A549 (cell line): ENCODE data around the gene NIPBL. TPM values are rescaled to one million over a fixed set of nuclear protein-coding genes. Genes with fewer than 3 reads are reported as not detected.

ENCODE experiments used
- ATAC-seq, 2 experiments: fragments of 200-7000 bp in 1 of 2; fragments of >200 bp in 1 of 2; cut with Nextera tagmentation in 1 of 2; cut with Tn5 transposase in 1 of 2; 3 replicates each; pipeline versions ENCODE4 v1.8.0 to v1.9.1; 2018 to 2020; ENCODE audit warnings: mild to moderate bottlenecking in 1 of 2, moderate library complexity in 1 of 2
- CTCF ChIA-PET: fragments of 300-600 bp; sonication (Branson Sonifier 250); formaldehyde crosslinking; extraction: SDS; loops from one replicate; lab custom pipeline; 2021; ENCODE audit warnings: antibody characterized with exemption, inconsistent platforms; lab: Yijun Ruan, JAX
- POLR2A ChIA-PET: fragments of 350-600 bp; formaldehyde crosslinking; extraction: SDS; loops from one replicate; lab custom pipeline; 2021; ENCODE audit warnings: antibody characterized with exemption, inconsistent platforms; lab: Yijun Ruan, JAX
- DNase-seq, 2 experiments: peaks; one replicate each; pipeline versions ENCODE4 v3.0.0 to v3.0.0-alpha.2; 2011 to 2016; ENCODE audit warnings: low read depth in 1 of 2, low spot score in 1 of 2
- FAIRE-seq: peaks from 2 replicates; lab custom pipeline; 2011; peaks lifted over from hg19 to GRCh38; lab: Jason Lieb, UNC
- H3K27ac ChIP-seq, 2 experiments: fragments of >200 bp; sonication (Bioruptor Twin); formaldehyde crosslinking; 3 replicates each; pipeline ENCODE4 v1.5.1; 2016 to 2017
- H3K4me1 ChIP-seq: fragments of >200 bp; sonication (Bioruptor Twin); formaldehyde crosslinking; 3 replicates; pipeline ENCODE4 v1.6.1; 2016
- H3K4me2 ChIP-seq: fragments of >200 bp; sonication (Bioruptor Twin); formaldehyde crosslinking; 3 replicates; pipeline ENCODE4 v1.6.1; 2016
- H3K4me3 ChIP-seq: fragments of >200 bp; sonication (Bioruptor Twin); formaldehyde crosslinking; 3 replicates; pipeline ENCODE4 v1.5.1; 2016
- H3K9me3 ChIP-seq: fragments of >200 bp; sonication (Bioruptor Twin); formaldehyde crosslinking; 3 replicates; pipeline ENCODE4 v1.6.1; 2016
- BHLHE40 ChIP-seq: IDR thresholded peaks from 2 replicates; pipeline ENCODE4 v1.6.1; 2012; ENCODE audit warnings: low read depth, low read length, inconsistent platforms
- CBX2 ChIP-seq: fragments of 200-600 bp; sonication (generic); IDR thresholded peaks from 2 replicates; pipeline ENCODE4 v1.6.1; 2016; ENCODE audit warnings: low read depth, mild to moderate bottlenecking, borderline replicate concordance
- CBX8 ChIP-seq: fragments of 200-600 bp; sonication (generic); IDR thresholded peaks from 2 replicates; pipeline ENCODE4 v1.6.1; 2016
- CEBPB ChIP-seq, 2 experiments: fragments of >200 bp in 1 of 2; sonication (Bioruptor Twin) in 1 of 2; formaldehyde crosslinking in 1 of 2; IDR thresholded peaks; 2 replicates each; pipeline ENCODE4 v1.6.1; 2012 to 2016
- CHD2 ChIP-seq: fragments of 150-350 bp; IDR thresholded peaks from 2 replicates; pipeline ENCODE4 v1.6.1; 2014; ENCODE audit warnings: low read length; ENCODE audit not compliant: partially characterized antibody
- CHD4 ChIP-seq: fragments of 200-600 bp; sonication (generic); IDR thresholded peaks from 2 replicates; pipeline ENCODE4 v1.6.1; 2016; ENCODE audit warnings: antibody characterized with exemption, mild to moderate bottlenecking, borderline replicate concordance
- EHMT2 ChIP-seq: fragments of 200-600 bp; sonication (generic); IDR thresholded peaks from 2 replicates; pipeline ENCODE4 v1.6.1; 2016; ENCODE audit warnings: antibody characterized with exemption, low read depth, mild to moderate bottlenecking, moderate library complexity
- ELK1 ChIP-seq: fragments of 150-350 bp; IDR thresholded peaks from 2 replicates; pipeline ENCODE4 v1.6.1; 2014; ENCODE audit warnings: low read depth, mild to moderate bottlenecking, low read length
- EP300 ChIP-seq, 2 experiments: fragments of >200 bp; sonication (Bioruptor Twin); formaldehyde crosslinking; IDR thresholded peaks; 2 replicates in 1 of 2; 3 replicates in 1 of 2; pipeline ENCODE4 v1.6.1; 2016 to 2017
- ESRRA ChIP-seq: fragments of 150-350 bp; IDR thresholded peaks from 2 replicates; pipeline ENCODE4 v1.6.1; 2014; ENCODE audit warnings: mild to moderate bottlenecking, low read length, borderline replicate concordance
- HES2 ChIP-seq: fragments of >200 bp; sonication (Bioruptor Twin); formaldehyde crosslinking; IDR thresholded peaks from 2 replicates; pipeline ENCODE4 v1.6.1; 2016
- HEYL ChIP-seq: fragments of 250-450 bp; sonication (Bioruptor Pico); IDR thresholded peaks from 2 replicates; pipeline ENCODE4 v1.8.0; 2021; ENCODE audit warnings: mild to moderate bottlenecking, moderate library complexity
- HOXB13 ChIP-seq: fragments of 250-450 bp; sonication (Bioruptor Pico); IDR thresholded peaks from 2 replicates; pipeline ENCODE4 v1.5.0; 2020; ENCODE audit warnings: low read depth, mild to moderate bottlenecking, moderate library complexity
- HOXB5 ChIP-seq: fragments of 250-450 bp; sonication (Bioruptor Pico); IDR thresholded peaks from 2 replicates; pipeline ENCODE4 v1.5.0; 2020; ENCODE audit warnings: mild to moderate bottlenecking, moderate library complexity
- JUN ChIP-seq, 2 experiments: fragments of >200 bp; sonication (Bioruptor Twin); formaldehyde crosslinking; IDR thresholded peaks; 2 replicates in 1 of 2; 3 replicates in 1 of 2; pipeline ENCODE4 v1.6.1; 2016 to 2017
- KDM5A ChIP-seq: fragments of 200-600 bp; sonication (generic); IDR thresholded peaks from 2 replicates; pipeline ENCODE4 v1.6.1; 2016; ENCODE audit warnings: antibody characterized with exemption, mild to moderate bottlenecking
- MYC ChIP-seq: IDR thresholded peaks from 2 replicates; pipeline ENCODE4 v1.6.1; 2012; ENCODE audit warnings: mild to moderate bottlenecking, inconsistent platforms, low read length, improper control_type of control experiment, borderline replicate concordance
- NR3C1 ChIP-seq: fragments of >200 bp; sonication (Bioruptor Twin); formaldehyde crosslinking; IDR thresholded peaks from 3 replicates; pipeline ENCODE4 v1.6.1; 2017
- POLR2A ChIP-seq: IDR thresholded peaks from 2 replicates; pipeline ENCODE4 v1.6.1; 2012; ENCODE audit warnings: mild to moderate bottlenecking, low read length
- RAD21 ChIP-seq, 2 experiments: fragments of >200 bp in 1 of 2; sonication (Bioruptor Twin) in 1 of 2; formaldehyde crosslinking in 1 of 2; IDR thresholded peaks in 1 of 2; conservative IDR thresholded peaks in 1 of 2; 2 replicates in 1 of 2; 3 replicates in 1 of 2; pipeline ENCODE4 v1.6.1; 2012 to 2018; ENCODE audit warnings: inconsistent platforms in 1 of 2
- REST ChIP-seq: fragments of 200-600 bp; sonication (generic); IDR thresholded peaks from 2 replicates; pipeline ENCODE4 v1.6.1; 2016; ENCODE audit warnings: antibody characterized with exemption, mild to moderate bottlenecking, moderate library complexity
- SMC3 ChIP-seq: fragments of >200 bp; sonication (Bioruptor Twin); formaldehyde crosslinking; IDR thresholded peaks from 3 replicates; pipeline ENCODE4 v1.6.1; 2018; ENCODE audit warnings: inconsistent platforms
- SREBF2 ChIP-seq: fragments of 450-650 bp; IDR thresholded peaks from 2 replicates; pipeline ENCODE4 v1.6.1; 2014; ENCODE audit warnings: mild to moderate bottlenecking, moderate library complexity
- WGBS: methylation state at CpG from one replicate; pipeline ENCODE4 v1.1.6; 2017; ENCODE audit errors: missing lambda C conversion rate; 5-methylcytosine and 5-hydroxymethylcytosine counted together
- polyA plus RNA-seq, 4 experiments: library from polyadenylated mRNA; depleted of rRNA in 3 of 4; stranded (reverse); fragments of >200 nt; fragmentation: RNase III in 1 of 4; extraction: RNeasy Plus Mini Kit Qiagen cat#74134 plus additional on column Dnase treatment in 1 of 4; gene quantifications; 2 replicates in 3 of 4; 3 replicates in 1 of 4; pipeline ENCODE4 v1.2.3, GENCODE V29; 2011 to 2017
- TF ChIP-seq, protein P1 (sequence below): fragments of >200 bp; sonication (Bioruptor Twin); formaldehyde crosslinking; IDR thresholded peaks from 3 replicates; pipeline ENCODE4 v1.5.1; 2016
- TF ChIP-seq, protein P2 (sequence below): IDR thresholded peaks from 2 replicates; pipeline ENCODE4 v1.6.1; 2012

NIPBL gene
- polyA plus RNA-seq, 2 of the 4 experiments (the other 2 are of a cell fraction) = 12.4 to 33.4 TPM

DNA sequence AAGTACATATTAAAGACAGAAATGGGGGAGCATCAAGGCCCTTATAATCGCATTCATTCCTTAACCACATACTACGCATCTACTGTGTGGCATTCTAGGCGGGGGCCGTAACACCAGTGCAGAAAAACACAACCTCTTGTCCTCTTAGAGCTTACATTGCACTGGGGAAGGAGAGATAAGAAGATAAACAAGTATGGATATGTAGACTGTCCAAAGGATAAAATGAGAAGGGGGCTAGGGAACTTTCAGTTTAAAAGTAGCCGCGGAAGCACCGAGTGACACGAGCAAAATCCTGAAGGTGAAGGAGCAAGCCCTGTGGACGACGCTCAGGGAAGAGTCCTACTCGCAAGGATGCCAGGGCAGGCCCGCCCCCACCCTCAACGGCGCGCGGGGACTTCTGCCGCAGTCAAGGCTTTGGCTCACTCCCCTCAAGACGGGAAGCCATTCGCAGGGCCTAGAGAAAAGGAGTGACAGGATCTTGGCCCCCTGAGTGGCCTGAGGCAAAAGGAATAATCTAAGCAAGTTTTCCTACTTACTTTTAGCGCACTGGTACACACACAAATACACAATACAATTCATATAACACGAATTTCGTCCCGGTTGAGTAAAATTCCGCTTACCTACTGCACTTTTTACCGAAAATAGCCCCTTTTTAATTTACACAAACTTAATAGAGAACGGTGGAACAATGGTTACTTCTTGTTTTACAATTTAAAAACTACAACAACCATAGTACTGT, 1.3 kb upstream of the NIPBL start:
- DNase-seq = peak in 1 of 2 experiments; percentile 46
- TF ChIP-seq HOXB5 (CRISPR knock-in tag) = no peak
- no peak for TF ChIP-seq CBX8
- TF ChIP-seq REST = 0 out of 2 replicates have a peak, but pooled peaks have one; percentile 5
- no peak for TF ChIP-seq POLR2A
- TF ChIP-seq MYC = no peak
- TF ChIP-seq, all 56 proteins: peak for 1
- Histone ChIP-seq H3K27ac (peak overlapping the region; percentile 94 to 97), H3K4me3 (peak overlapping the region; percentile 87), H3K4me2 (peak overlapping the region; percentile 87), H3K9me3 (no peaks in the 10 kb centered on the region), H3K4me1 (peaks cover 29% of the 10 kb centered on the region)
- CTCF ChIA-PET = interaction anchor here (0.9 to 2.0 kb wide), 6 partner anchors 9 to 151 kb away, joined by 3 to 6 read pairs (median 4); no protein-coding TSS in a partner anchor
- FAIRE-seq = no peak
- 3% methylated on average over 26 of the region's 26 CpGs for WGBS
- ATAC-seq = peak; percentile 8 to 51; a peak in 3 of 6 replicates
- POLR2A ChIA-PET = interaction anchor here (0.9 kb wide), 1 partner anchor 131 kb away, joined by 4 read pairs; no protein-coding TSS in a partner anchor

GRCh38 chr5:36875790-36876298, 725 bp upstream of the NIPBL start:
- DNase-seq (peak; percentile 38 to 75), ATAC-seq (peak; percentile 75 to 84), FAIRE-seq (no peak)
- TF ChIP-seq JUN (IDR thresholded peaks at IDR 0.05) (no peak), SMC3 (0 out of 3 replicates have a peak, but pooled peaks have one; percentile 19), HOXB13 (CRISPR knock-in tag) (no peak), CHD4 (no peak), CEBPB (IDR thresholded peaks at IDR 0.05) (no peak), EP300 (IDR thresholded peaks at IDR 0.05) (no peak), BHLHE40 (no peak), KDM5A (0 out of 2 replicates have a peak, but pooled peaks have one; percentile 18), ESRRA (no peak), CBX2 (no peak), NR3C1 (no peak), RAD21 (conservative IDR thresholded peaks at IDR 0.05 in 1 of 2, IDR thresholded peaks at IDR 0.05 in 1 of 2) (peak in 1 of 2 experiments; percentile 17; a peak in 1 of 5 replicates), CHD2 (no peak), HOXB5 (CRISPR knock-in tag) (no peak), HES2 (no peak), EHMT2 (no peak), ELK1 (no peak), HEYL (no peak), SREBF2 (no peak)
- TF ChIP-seq, protein P1, sequence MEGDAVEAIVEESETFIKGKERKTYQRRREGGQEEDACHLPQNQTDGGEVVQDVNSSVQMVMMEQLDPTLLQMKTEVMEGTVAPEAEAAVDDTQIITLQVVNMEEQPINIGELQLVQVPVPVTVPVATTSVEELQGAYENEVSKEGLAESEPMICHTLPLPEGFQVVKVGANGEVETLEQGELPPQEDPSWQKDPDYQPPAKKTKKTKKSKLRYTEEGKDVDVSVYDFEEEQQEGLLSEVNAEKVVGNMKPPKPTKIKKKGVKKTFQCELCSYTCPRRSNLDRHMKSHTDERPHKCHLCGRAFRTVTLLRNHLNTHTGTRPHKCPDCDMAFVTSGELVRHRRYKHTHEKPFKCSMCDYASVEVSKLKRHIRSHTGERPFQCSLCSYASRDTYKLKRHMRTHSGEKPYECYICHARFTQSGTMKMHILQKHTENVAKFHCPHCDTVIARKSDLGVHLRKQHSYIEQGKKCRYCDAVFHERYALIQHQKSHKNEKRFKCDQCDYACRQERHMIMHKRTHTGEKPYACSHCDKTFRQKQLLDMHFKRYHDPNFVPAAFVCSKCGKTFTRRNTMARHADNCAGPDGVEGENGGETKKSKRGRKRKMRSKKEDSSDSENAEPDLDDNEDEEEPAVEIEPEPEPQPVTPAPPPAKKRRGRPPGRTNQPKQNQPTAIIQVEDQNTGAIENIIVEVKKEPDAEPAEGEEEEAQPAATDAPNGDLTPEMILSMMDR = peak; percentile 42; the same call in 2 of the 3 replicates
- TF ChIP-seq, protein P2, sequence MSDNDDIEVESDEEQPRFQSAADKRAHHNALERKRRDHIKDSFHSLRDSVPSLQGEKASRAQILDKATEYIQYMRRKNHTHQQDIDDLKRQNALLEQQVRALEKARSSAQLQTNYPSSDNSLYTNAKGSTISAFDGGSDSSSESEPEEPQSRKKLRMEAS = no peak
- 2% methylated on average over 29 of the region's 47 CpGs for WGBS
- ChIA-PET CTCF (interaction anchor here (0.8 to 2.0 kb wide), 9 partner anchors 9 to 152 kb away, joined by 3 to 7 read pairs (median 4); no protein-coding TSS in a partner anchor), POLR2A (interaction anchor here (0.6 to 1.1 kb wide), 3 partner anchors 131 to 495 kb away, joined by 3 to 4 read pairs (median 4); partner anchors contain the start of gene NUP155)
- Histone ChIP-seq H3K4me3 (peak overlapping the region; percentile 87), H3K9me3 (no peaks in the 10 kb centered on the region), H3K4me2 (peak overlapping the region; percentile 87), H3K4me1 (peaks cover 35% of the 10 kb centered on the region), H3K27ac (peak overlapping the region; percentile 94 to 97)
